Motor neuron (in vitro differentiated cells): ENCODE measurements around the gene TH. TPM values are rescaled to one million over a fixed set of nuclear protein-coding genes. Genes with fewer than 3 reads are reported as not detected.

Experiments
- ATAC-seq, 8 experiments: fragments of 200-7000 bp; cut with Tn5 transposase; replicated peaks in 6 of 8; 2 replicates each; pipeline ENCODE4 v1.8.0; 2021; ENCODE audit warnings: mild to moderate bottlenecking in 8 of 8, moderate library complexity in 8 of 8
- H3K27ac ChIP-seq, 2 donors: fragments of 250-450 bp; sonication (Bioruptor Pico); 2 replicates each; pipeline ENCODE4 v1.9.0; 2021; ENCODE audit warnings: antibody characterized with exemption in 2 of 2, mild to moderate bottlenecking in 2 of 2, moderate library complexity in 1 of 2
- H3K4me1 ChIP-seq, 2 donors: fragments of 250-450 bp; sonication (Bioruptor Pico); replicated peaks in 1 of 2; 2 replicates each; pipeline ENCODE4 v1.6.1; 2021; ENCODE audit warnings: antibody characterized with exemption in 2 of 2, mild to moderate bottlenecking in 2 of 2, moderate library complexity in 1 of 2
- H3K4me3 ChIP-seq, 5 donors: fragments of 250-450 bp; sonication (Bioruptor Pico); 2 replicates each; pipeline ENCODE4 v1.9.0; 2021; ENCODE audit warnings: antibody characterized with exemption in 5 of 5, mild to moderate bottlenecking in 5 of 5, moderate library complexity in 4 of 5
- WGBS, 10 experiments: fragments of 450-650 bp; shearing (Covaris generic); methylation state at CpG; one replicate each; pipeline ENCODE4 v1.0.0; 2022; 5-methylcytosine and 5-hydroxymethylcytosine counted together
- in situ Hi-C, 9 experiments: fragments of 400-800 bp; cut with MboI; loops; one replicate each; pipeline ENCODE4 v1.15.0; 2021; ENCODE audit warnings: low sequenced_read_pairs in 9 of 9, low pct_unique_long_range_greater_than_20kb in 2 of 9; ENCODE audit not compliant: unreplicated experiment in 9 of 9
- total RNA-seq, 8 experiments: library from RNA; unstranded; fragments of 300-600 nt; gene quantifications; 2 replicates each; pipeline versions ENCODE4 v1.2.3 to v1.2.4, GENCODE V29; 2022

TH gene
- total RNA-seq, 8 experiments from 2014 or later, result 0.50 to 2.2 (median 0.60) TPM; not detected in 1

GRCh38 chr11:2205981-2206690 lies 34.5 kb upstream of the TH start:
- Histone ChIP-seq H3K4me1 (peaks cover 4 to 14% of the 10 kb centered on the region in 2 donors), H3K27ac (no peak overlapping the region), H3K4me3 (no peak overlapping the region)
- WGBS, 10 experiments, result 6 to 77% (median 59%) methylated on average over 1 to 8 of the region's 12 CpGs; no CpG with 5 or more reads in 4 of the 10 experiments
- no peak for ATAC-seq
- in situ Hi-C loops, result loop anchor here in 2 of 9 experiments (10.0 to 25.0 kb wide), 3 partner anchors 89 to 306 kb away; partner anchors contain the start of gene TSSC4 (in 1 of the 2)

GRCh38 chr11:2205214-2205720 lies 33.7 kb upstream of the TH start:
- in situ Hi-C loops, result loop anchor here in 2 of 9 experiments (10.0 to 25.0 kb wide), 3 partner anchors 90 to 307 kb away; partner anchors contain the start of gene TSSC4 (in 1 of the 2)
- H3K4me1 ChIP-seq, result peaks cover 0 to 6% of the 10 kb centered on the region in 2 donors
- no peak overlapping the region for H3K4me3 ChIP-seq
- no peak overlapping the region for H3K27ac ChIP-seq
- no peak for ATAC-seq
- WGBS, 10 experiments, result no CpG with 5 or more reads among the region's 1 CpG

- peak in 1 of 8 experiments; percentile 23 for ATAC-seq
- Histone ChIP-seq H3K4me1 (no peaks in the 10 kb centered on the region), H3K4me3 (no peak overlapping the region), H3K27ac (no peak overlapping the region)
- in situ Hi-C loops, result loop anchor here in 2 of 9 experiments (10.0 to 25.0 kb wide), 3 partner anchors 90 to 308 kb away; partner anchors contain the start of gene TSSC4 (in 1 of the 2)
- WGBS, 10 experiments, result no CpG with 5 or more reads among the region's 21 CpGs
These were observed 33.0 kb upstream of the TH start for GRCh38 chr11:2204361-2205213.

GRCh38 chr11:2203440-2204259 lies 32.0 kb upstream of the TH start:
- no peaks in the 10 kb centered on the region for H3K4me1 ChIP-seq
- in situ Hi-C loops, result loop anchor here in 2 of 9 experiments (10.0 to 25.0 kb wide), 3 partner anchors 91 to 309 kb away; partner anchors contain the start of gene TSSC4 (in 1 of the 2)
- H3K4me3 ChIP-seq, result no peak overlapping the region
- no peak overlapping the region for H3K27ac ChIP-seq
- 21 to 100% (median 92%) methylated on average over 1 to 6 of the region's 23 CpGs; no CpG with 5 or more reads in 3 of the 10 experiments for WGBS, 10 experiments
- no peak for ATAC-seq

- WGBS, 10 experiments, result 50 to 89% (median 70%) methylated on average over 1 to 5 of the region's 10 CpGs; no CpG with 5 or more reads in 5 of the 10 experiments
- Histone ChIP-seq H3K27ac (no peak overlapping the region), H3K4me3 (no peak overlapping the region), H3K4me1 (no peaks in the 10 kb centered on the region)
- ATAC-seq, result no peak
- in situ Hi-C loops, result loop anchor here in 2 of 9 experiments (10.0 to 25.0 kb wide), 3 partner anchors 92 to 309 kb away; partner anchors contain the start of gene TSSC4 (in 1 of the 2)
These were observed 31.4 kb upstream of the TH start for GRCh38 chr11:2202900-2203439.

GRCh38 chr11:2202071-2202899 lies 30.7 kb upstream of the TH start:
- Histone ChIP-seq H3K27ac (no peak overlapping the region), H3K4me1 (no peaks in the 10 kb centered on the region), H3K4me3 (no peak overlapping the region)
- peak in 1 of 8 experiments; percentile 25 for ATAC-seq
- 60 to 81% (median 80%) methylated on average over 1 to 5 of the region's 29 CpGs; no CpG with 5 or more reads in 7 of the 10 experiments for WGBS, 10 experiments
- in situ Hi-C loops, result loop anchor here in 2 of 9 experiments (10.0 to 25.0 kb wide), 3 partner anchors 93 to 310 kb away; partner anchors contain the start of gene TSSC4 (in 1 of the 2)

- 40 to 100% (median 100%) methylated on average over 1 of the region's 2 CpGs; no CpG with 5 or more reads in 7 of the 10 experiments for WGBS, 10 experiments
- Histone ChIP-seq H3K27ac (no peak overlapping the region), H3K4me1 (no peaks in the 10 kb centered on the region), H3K4me3 (no peak overlapping the region)
- no peak for ATAC-seq
- in situ Hi-C loops, result loop anchor here in 2 of 9 experiments (10.0 to 25.0 kb wide), 3 partner anchors 93 to 311 kb away; partner anchors contain the start of gene TSSC4 (in 1 of the 2)
These were observed 29.9 kb upstream of the TH start for GRCh38 chr11:2201542-2201941.

- no peak overlapping the region for H3K4me3 ChIP-seq
- in situ Hi-C loops, result loop anchor here in 2 of 9 experiments (10.0 to 25.0 kb wide), 3 partner anchors 94 to 311 kb away; partner anchors contain the start of gene TSSC4 (in 1 of the 2)
- WGBS, 10 experiments, result 30 to 100% (median 89%) methylated on average over 1 of the region's 1 CpG; no CpG with 5 or more reads in 2 of the 10 experiments
- ATAC-seq, result no peak
- H3K27ac ChIP-seq, result no peak overlapping the region
- H3K4me1 ChIP-seq, result no peaks in the 10 kb centered on the region
These were observed 29.4 kb upstream of the TH start for GRCh38 chr11:2200957-2201519.

GRCh38 chr11:2200536-2200935 lies 28.9 kb upstream of the TH start:
- 33 to 89% (median 56%) methylated on average over 1 to 4 of the region's 11 CpGs; no CpG with 5 or more reads in 4 of the 10 experiments for WGBS, 10 experiments
- ATAC-seq, result no peak
- Histone ChIP-seq H3K27ac (no peak overlapping the region), H3K4me1 (no peaks in the 10 kb centered on the region), H3K4me3 (no peak overlapping the region)
- in situ Hi-C loops, result loop anchor here in 2 of 9 experiments (10.0 to 25.0 kb wide), 3 partner anchors 94 to 312 kb away; partner anchors contain the start of gene TSSC4 (in 1 of the 2)

GRCh38 chr11:2199466-2200341 lies 28.1 kb upstream of the TH start:
- Histone ChIP-seq H3K4me1 (peaks cover 0 to 4% of the 10 kb centered on the region in 2 donors), H3K27ac (no peak overlapping the region), H3K4me3 (no peak overlapping the region)
- 80 to 94% (median 83%) methylated on average over 1 to 3 of the region's 22 CpGs; no CpG with 5 or more reads in 7 of the 10 experiments for WGBS, 10 experiments
- ATAC-seq, result no peak
- in situ Hi-C loops, result loop anchor here (10.0 to 25.0 kb wide), 6 partner anchors 95 to 688 kb away; partner anchors contain the start of genes TSSC4 (in 6 of the 9), CDKN1C (in 2 of the 9), KCNQ1 (in 1 of the 9) and TRPM5 (in 1 of the 9)
